HG02973 (cell line): ENCODE results near the gene AKR1C2.
"Not testable (repeated sequence)": the region's sequence is repeated elsewhere in the genome, so short reads cannot be mapped to it uniquely, and the experiment has no call there.

Experiments
- ATAC-seq: cut with Tn5 transposase; IDR thresholded peaks from one replicate; pipeline ENCODE4 v1.9.1; 2021; ENCODE audit warnings: moderate library complexity; ENCODE audit not compliant: unreplicated experiment

Gene AKR1C2

DNA sequence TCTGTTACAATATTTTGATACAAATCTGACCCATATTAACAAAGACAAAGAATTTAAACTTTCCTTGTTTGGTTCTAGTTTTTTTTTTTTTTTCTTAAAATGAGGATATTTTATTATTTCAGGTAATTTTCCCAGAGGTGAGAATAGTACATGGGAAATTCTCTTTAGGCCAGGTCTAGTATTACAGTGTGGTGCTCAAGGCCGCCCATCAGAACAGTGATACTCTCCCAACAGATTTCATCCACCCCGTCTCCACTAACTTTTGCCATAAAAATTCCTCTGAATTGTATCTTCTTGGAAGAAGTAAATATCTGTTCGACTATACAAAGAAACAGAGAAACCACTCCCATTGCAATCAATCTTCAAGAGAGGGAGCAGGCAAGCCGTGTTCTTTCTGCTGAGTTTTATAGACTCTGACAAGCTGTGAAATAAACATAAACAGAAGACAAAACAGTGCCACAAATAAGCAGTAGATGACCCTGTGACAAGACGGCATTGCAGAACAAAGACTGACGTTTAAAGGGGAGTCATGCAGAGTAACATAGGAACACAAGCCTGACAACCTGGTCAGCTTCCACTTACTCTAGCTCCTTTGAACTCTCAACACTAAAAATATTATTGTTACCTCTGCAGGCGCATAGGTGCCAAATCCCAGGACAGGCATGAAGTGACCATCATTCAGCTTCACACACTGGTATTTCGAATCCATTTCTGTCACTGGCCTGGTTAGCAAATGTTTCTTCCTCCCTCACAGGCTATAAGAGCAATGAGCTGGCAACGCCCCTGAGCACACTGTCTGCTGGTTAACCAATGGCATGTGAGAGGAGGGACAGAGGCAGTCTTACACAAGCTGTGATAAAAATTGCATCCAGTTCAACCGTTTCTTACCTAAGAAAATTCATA is at the start of gene AKR1C2:
Gene AKR1C2, minus strand, starts transcription at position 731 of the 903 bp plus-strand sequence. Its CDS starts 22 bp downstream, at position 709.
- ATAC-seq, result not testable (repeated sequence)

DNA sequence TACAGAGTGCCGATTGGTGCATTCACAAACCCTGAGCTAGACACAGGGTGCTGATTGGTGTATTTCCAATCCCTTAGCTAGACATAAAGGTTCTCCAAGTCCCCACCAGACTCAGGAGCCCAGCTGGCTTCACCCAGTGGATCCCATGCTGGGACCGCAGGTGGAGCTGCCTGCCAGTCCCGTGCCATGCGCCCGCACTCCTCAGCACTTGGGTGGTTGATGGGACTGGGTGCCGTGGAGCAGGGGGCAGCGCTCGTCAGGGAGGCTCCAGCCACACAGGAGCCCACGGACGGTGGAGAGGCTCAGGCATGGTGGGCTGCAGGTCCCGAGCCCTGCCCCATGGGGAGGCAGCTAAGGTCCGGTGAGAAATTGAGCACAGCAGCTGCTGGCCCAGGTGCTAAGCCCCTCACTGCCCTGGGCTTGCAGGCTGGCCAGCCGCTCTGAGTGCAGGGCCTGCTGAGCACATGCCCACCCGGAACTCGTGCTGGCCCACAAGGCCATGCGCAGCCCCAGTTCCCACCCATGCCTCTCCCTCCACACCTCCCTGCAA is 49.4 kb upstream of the AKR1C2 start:
- ATAC-seq, result not testable (repeated sequence)

DNA sequence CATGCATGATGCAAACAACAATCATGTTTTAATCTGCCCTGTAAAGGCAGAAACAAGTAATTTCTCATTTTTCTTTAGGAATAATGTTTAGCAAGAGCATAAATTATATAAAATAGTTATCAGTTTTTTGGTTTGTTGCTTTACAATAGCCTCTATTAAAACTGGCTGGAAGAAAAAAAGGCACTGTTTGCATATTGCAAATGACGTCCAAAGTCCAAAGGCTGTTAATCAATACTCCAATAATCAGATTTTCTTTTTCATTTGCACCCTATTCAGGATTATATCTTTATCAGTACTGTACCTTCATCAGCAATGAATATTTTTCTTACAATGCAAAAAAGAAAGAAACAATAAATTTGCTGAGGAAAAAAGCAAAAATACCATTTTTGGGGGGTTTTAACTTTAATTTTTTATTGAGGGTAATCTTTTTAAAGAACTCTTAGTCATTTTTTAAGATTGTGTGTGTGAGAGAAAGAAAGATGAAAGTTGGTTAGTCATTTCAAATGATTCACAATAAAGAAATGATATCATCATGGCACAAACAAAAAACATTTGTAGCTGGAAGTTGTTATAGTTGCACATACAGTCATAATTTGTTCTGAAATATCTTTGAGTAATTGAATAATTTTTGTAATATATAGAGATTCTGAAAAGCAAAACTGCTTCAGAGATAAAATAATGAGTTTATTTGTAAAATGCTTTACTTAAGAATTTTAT is 44.4 kb upstream of the AKR1C2 start:
- ATAC-seq, result no peak

DNA sequence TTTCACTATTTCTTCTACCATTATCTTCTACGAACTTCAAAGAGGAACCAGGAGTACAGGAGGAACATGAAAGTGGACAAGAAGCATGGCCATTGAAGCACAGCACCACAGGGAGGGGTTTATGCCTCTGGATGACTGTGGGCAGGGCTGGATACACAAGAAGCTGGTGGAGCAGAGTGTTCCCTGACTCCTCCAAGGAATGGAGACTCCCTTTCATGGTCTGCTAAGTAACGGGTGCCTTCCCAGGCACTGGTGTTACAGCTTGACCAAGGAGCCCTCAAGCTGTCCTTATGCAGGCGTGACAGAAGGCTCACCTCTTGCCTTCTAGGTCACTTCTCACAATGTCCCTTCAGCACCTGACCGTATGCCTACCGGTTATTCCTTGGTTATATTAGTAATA is 43.4 kb upstream of the AKR1C2 start:
- ATAC-seq, result not testable (repeated sequence)

DNA sequence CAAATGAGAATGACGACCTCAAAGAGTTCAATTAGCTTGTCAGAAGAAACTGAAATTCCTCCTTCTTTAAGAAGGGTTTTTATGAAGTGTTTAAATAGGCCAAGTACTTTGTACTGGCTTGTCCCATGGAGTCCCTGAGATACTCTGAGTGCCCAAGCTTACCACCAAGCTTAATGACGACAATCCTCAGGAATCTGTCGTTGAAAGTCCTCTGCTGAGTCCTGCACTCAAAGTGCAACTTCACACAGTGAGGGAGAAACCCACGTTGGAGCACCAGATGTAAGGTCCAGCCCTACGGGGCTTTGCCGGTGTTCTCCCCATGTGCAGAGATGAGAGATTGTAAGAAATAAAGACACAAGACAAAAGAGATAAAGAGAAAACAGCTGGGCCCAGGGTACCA is 42.8 kb upstream of the AKR1C2 start:
- ATAC-seq, result no peak

DNA sequence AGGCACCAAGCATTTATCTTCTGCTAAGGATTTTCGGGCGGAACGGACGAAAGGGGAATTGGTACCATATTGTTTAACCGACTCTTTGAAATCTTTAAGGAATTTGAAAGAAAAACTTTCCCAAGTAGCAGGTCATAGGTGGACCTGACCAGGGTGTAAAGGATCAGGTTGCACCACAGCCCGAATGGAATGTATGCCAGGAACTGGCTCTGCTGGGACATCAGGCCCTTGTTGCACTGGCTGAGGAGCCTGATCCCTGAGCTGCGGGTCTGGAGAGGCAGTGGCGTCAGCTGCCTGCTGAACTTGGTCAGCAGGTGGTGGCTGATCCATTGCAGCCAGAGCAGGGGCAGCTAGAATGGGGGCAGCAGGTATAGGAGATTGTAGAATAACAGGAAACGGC is 41.4 kb upstream of the AKR1C2 start:
- ATAC-seq, result no peak

DNA sequence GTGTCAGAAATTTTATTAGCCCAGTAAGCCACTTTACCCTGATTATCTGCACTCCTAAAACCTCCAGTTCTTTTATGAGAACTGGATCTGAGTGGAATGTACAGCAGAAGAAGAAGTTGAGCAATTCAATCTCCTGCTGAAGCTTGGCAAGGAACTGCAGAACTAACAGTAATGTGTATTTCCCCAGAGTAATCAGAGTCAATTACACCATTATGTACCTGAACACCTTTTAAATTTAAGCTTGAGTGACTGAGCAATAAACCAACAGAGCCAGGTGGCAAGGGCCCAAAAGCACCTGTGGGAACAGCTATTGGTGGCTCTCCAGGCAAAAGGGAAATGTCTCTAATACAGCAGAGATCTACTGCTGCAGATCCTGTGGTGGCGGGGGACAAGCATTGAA is 40.1 kb upstream of the AKR1C2 start:
- ATAC-seq, result no peak

DNA sequence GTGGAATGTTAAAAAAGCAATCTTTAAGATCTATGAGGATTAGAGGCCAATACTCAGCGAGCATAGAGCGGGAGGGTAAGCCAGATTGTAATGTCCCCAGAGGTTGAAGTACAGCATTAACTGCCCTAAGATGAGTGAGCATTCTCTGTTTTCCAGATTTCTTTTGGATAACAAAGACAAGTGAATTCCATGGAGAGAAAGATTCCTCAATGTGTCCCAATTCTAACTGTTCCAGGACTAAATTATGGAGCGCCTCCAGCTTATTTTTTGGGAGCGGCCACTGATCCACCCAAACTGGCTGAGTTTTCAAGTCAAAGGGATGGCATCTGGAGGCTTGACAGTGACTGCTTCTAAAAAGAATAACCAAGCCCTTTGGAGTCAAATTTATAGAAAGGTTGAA is 39.3 kb upstream of the AKR1C2 start:
- ATAC-seq, result no peak

DNA sequence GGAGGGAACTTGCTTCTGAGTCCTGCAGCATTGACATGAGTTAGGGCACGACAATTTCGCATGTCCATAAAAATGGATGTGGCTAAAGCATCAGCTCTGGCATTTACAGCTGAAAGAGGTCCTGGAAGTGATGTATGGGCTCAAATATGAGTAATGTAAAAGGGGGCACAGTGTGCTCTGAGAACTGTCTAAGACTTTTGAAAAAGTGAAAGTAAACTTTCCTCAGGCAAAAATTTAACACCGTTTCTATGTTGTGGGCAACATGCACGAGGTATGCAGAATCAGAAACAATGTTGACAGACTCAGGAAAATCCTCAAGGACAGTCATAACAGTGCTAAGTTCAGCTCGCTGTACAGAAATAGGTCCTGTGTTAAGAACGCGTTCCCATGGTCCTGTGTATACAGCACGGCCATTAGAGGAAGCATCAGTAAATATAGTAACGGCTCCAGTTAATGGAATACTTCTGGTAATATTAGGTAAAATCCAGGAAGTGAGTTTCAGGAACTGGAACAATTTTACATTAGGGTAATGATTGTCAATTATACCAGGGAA is 37.9 kb upstream of the AKR1C2 start:
- ATAC-seq, result no peak

DNA sequence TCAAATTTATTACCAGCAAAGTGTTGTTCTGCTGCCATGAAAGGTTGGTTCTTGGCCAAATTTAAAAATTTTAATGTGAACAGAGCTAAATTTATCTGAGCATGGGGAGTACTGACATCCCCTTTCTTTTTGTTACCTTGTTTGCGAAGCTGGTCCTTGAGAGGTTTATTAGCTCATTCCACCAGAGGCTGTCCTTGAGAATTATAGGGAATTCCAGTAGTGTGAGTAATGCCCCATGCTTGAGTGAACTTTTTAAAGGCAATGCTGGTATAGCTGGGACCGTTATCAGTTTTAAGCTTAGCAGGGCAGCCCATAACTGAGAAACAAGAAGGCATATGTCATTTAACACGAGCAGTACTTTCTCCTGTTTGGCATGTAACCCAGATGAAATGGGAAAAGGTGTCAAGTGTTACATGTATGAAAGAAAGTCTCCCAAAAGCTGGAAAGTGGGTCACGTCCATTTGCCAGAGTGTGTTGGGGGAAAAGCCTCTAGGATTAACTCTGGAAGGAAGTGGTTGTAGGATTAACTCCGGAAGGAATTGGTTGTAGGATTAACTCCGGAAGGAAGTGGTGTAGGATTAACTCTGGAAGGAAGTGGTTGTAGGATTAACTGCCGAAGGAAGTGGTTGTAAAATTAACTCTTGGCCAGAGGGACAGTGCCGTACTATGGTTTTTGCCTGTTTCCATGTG is 37.3 kb upstream of the AKR1C2 start:
- ATAC-seq, result no peak

DNA sequence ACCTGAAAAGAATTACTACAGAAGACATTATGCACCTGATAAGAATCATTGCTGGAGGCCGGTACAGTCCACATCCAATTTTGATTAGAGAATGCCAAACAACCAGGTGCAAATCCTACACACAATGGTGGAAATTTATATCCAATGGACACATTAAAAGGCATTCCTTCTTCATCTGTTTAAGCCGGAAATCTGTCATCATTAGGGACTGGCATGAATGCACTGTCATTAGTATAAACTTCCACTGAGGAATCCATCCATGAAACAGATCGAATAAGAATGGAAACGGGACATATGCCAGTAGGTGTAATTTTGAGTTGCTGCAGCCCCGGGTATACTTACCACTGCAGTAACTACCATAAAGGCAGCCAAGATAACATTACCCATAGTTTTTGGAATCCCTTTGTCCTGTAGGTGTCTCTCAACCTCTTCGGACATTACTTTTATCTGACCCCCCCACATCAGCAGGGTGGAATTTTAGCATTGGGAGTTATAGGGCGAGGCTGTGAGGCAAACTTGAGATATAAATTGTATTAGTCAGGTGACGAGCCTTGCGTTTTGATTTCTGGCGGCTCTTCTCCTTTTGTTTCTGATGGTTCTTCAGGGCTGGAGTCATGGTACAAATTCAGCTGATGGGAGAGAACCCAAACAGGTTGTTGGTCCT is 36.5 kb upstream of the AKR1C2 start:
- no peak for ATAC-seq

DNA sequence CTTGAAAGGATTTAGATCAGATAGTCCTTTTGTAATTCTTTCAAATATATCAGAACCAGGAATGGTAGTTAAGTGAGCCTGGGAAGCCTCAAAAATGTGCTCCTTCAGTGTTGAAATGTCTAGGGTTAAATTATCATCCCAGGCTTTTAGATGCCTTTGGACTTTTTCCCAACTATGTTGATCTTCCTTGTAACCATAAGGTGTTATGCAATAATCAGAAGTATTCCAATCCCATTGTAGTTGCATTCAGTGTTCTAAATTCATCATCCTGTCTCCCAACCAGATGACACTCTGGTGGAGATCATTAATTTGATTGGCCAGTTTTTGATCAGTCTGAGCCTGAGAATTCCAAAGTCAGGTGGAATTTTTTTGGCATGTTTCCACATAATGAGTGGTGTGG is 35.1 kb upstream of the AKR1C2 start:
- no peak for ATAC-seq

DNA sequence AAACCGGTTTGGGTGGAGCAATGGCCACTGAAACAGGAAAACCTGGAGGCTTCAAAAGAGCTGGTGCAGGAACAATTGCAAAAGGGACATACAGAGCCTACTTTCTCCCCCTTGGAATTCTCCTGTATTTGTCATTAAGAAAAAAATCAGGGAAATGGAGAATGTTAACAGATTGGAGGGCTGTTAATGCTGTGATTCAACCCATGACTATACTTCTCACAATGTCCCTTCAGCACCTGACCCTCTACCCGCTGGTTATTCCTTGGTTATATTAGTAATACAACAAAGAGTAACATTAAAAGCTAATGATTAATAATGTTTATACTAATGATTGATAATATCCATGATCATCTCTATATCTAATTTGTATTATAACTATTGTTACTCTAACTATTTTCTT is 34.4 kb upstream of the AKR1C2 start:
- no peak for ATAC-seq

DNA sequence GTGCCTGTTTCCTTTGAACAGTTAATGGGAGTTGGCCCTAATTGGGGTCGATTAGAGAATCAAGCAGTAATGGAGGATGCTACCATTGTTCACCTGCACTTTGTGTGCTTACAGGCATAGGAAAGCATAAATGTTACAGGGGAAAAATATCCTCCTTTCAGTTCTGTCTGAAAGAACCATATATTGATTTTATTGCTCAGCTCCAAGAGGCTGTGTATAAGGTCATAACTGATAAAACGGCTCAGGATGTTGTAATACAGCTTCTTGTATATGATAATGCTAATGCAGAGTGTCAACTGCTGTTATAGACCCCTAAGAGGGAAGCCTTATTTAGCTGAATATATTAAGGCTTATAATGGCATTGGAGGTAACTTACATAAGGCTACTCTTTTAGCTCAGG is 32.9 kb upstream of the AKR1C2 start:
- no peak for ATAC-seq

DNA sequence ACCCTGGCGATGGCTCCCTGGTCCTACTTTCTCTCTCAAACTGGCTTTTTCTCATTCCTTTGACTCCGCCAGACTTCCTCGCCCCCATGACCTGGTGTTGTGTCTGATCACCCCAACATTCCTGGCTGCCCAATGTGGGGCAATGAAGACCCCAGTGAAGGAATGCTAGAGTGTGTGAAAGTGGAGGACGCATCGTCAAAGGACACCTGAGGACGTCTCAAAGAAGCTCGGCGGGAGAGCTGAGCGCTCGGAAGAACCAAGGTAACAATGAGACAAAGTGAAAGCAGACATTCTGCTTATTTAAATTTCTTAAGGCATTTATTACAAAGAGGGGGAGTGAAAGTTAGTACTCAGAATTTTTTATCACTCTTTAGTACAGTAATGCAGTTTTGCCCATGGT is 31.7 kb upstream of the AKR1C2 start:
- no peak for ATAC-seq

DNA sequence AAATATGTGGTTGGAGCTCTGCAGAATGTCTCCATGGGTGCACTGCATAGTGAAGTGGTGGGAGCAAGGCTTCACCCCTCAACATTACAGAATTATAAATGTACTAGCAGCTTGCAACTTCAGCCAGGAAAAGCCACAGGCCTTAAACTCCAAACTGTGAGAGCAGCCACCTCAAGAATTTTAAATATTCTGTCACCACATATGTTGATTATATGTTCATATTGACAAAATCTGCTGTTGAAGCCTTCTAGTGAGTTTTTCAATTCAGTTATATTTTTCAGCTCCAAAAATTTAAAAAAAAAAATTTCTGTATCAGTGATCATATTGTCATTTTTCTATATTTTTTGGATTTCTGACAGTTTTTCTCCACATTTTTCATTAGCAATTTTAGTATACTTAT is 30.9 kb upstream of the AKR1C2 start:
- no peak for ATAC-seq

DNA sequence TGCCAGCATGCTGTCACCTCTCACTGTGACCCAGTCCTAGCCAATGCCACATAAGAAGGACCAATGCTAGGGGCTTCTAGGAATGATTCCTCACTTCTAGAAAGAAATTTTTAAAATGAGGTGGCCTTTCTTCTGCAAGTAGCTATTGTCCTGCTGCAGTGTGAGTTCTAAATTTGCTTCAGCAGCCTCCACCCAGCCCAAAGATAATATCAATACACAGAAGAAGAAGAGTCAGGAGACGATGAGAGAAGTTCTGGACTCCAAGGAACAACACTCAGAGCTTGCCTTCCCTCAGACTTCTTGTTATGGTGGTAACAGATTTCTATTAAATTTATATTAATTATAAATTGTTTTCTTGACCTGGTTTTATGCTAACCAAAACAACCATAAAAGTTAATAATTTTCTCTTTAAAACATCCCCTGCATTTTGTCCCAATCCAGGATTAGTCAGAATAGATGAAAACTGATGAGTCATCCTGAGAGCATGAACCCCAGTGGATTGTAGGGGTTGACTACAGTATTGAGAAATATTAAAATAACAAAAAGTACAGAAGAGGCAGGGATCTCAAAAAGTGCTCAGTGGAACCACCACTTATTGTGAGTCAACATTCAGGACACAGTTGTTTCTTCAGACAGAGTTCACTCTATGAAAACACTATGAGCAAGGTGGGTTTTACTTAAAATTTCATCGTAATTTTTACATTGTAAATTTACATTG is 29.6 kb upstream of the AKR1C2 start:
- ATAC-seq, result no peak

DNA sequence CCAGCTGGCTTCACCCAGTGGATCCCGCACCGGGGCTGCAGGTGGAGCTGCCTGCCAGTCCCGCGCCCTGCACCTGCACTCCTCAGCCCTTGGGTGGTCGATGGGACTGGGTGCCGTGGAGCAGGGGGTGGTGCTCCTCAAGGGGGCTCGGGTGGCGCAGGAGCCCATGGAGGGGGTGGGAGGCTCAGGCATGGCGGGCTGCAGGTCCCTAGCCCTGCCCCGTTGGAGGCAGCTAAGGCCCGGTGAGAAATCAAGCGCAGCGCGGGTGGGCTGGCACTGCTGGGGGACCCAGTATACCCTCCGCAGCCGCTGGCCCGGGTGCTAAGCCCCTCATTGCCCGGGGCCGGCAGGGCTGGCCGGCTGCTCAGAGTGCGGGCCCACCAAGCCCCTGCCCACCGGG is 28.8 kb upstream of the AKR1C2 start:
- ATAC-seq, result not testable (repeated sequence)

DNA sequence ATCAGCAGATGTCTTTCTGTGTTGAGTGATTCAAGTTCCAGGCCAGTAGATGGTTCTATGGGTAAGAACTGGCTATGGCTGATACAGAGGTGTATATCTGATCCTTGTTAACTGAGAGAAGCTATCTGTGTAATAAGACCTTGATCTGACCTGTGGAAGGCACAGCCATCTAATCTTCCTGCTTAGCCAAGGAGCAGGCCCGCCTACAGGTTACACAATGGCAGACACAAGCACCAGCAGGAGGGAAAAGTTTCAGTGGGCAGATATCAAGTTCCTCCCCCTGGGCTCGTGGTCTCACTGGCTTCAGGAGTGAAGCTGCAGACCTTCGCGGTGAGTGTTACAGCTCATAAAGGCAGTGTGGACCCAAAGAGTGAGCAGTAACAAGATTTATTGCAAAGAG is 27.9 kb upstream of the AKR1C2 start:
- not testable (repeated sequence) for ATAC-seq

DNA sequence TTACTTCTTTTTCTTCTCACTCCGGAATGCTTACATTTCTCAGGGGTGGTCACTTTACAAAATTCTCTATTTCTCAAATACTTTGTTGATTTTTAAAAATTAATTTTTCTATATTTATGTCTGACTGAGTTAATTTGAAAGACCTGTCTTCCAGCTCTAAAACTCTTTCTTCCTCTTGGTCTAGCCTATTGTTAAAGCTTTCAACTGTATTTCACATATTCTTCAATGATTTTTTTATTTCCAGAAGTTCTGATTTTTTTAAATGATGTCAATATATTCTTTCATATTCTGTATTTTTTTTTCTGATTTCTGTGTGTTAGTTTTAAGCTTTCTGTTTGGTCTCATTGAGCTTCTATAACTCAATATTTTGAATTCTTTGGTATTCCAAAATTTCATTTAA is 27.3 kb upstream of the AKR1C2 start:
- ATAC-seq, result no peak
